Epithelial cell of prostate (primary cell): Measurements from ENCODE around the gene RPS14.
"Not testable (repeated sequence)": the region's sequence is repeated elsewhere in the genome, so short reads cannot be mapped to it uniquely, and the experiment has no call there.

Experiments
- DNase-seq: peaks from one replicate; pipeline ENCODE4 v3.0.0-alpha.2; 2011; ENCODE audit warnings: low read depth, low spot score
- H3K27ac ChIP-seq: fragments of 450-650 bp; 2 replicates; pipeline ENCODE4 v1.5.1; 2017; ENCODE audit warnings: mild to moderate bottlenecking

The RPS14 gene

GRCh38 chr5:150448334-150448733 lies 1.2 kb downstream of the RPS14 start:
- peak overlapping the region; percentile 92 for H3K27ac ChIP-seq
- no peak for DNase-seq

- DNase-seq, result no peak
- peak overlapping the region; percentile 92 for H3K27ac ChIP-seq
Measured at GRCh38 chr5:150447188-150447587, 2.4 kb downstream of the RPS14 start.

- H3K27ac ChIP-seq, result peak overlapping the region; percentile 92
Measured at GRCh38 chr5:150446583-150446982, 3.0 kb downstream of the RPS14 start.

GRCh38 chr5:150446088-150446487 lies 3.5 kb downstream of the RPS14 start:
- H3K27ac ChIP-seq, result peak overlapping the region; percentile 92

More at GRCh38 chr5:150446583-150446982, 3.0 kb downstream of the RPS14 start:
- no peak for DNase-seq

GRCh38 chr5:150444770-150445169 lies 4.8 kb downstream of the RPS14 start:
- H3K27ac ChIP-seq, result no peak overlapping the region
- DNase-seq, result no peak

More at GRCh38 chr5:150446088-150446487, 3.5 kb downstream of the RPS14 start:
- DNase-seq, result no peak

- DNase-seq, result no peak
- no peak overlapping the region for H3K27ac ChIP-seq
Measured at GRCh38 chr5:150443242-150444075, 6.1 kb downstream of the RPS14 start.

- peak overlapping the region; percentile 27 for H3K27ac ChIP-seq
- DNase-seq, result no peak
Measured at GRCh38 chr5:150442699-150443080, 6.8 kb downstream of the RPS14 start.

GRCh38 chr5:150441813-150442698 lies 7.5 kb downstream of the RPS14 start:
- peak overlapping the region; percentile 27 for H3K27ac ChIP-seq
- no peak for DNase-seq

GRCh38 chr5:150440948-150441812 lies 8.4 kb downstream of the RPS14 start:
- H3K27ac ChIP-seq, result peak overlapping the region; percentile 27
- DNase-seq, result no peak

- H3K27ac ChIP-seq, result no peak overlapping the region
- no peak for DNase-seq
Measured at GRCh38 chr5:150438873-150439546, 10.5 kb downstream of the RPS14 start.

- peak; percentile 49 for DNase-seq
- H3K27ac ChIP-seq, result no peak overlapping the region
Measured at GRCh38 chr5:150436141-150436680, 13.3 kb downstream of the RPS14 start.

- peak overlapping the region; percentile 37 for H3K27ac ChIP-seq
- peak; percentile 91 for DNase-seq
Measured at GRCh38 chr5:150434464-150434863, 15.1 kb downstream of the RPS14 start.

- DNase-seq, result no peak
- H3K27ac ChIP-seq, result no peak overlapping the region
Measured at GRCh38 chr5:150431574-150431973, 18.0 kb downstream of the RPS14 start.

- no peak overlapping the region for H3K27ac ChIP-seq
- no peak for DNase-seq
Measured at GRCh38 chr5:150431048-150431447, 18.5 kb downstream of the RPS14 start.

- DNase-seq, result no peak
Measured at GRCh38 chr5:150429410-150429873, 20.1 kb downstream of the RPS14 start.

GRCh38 chr5:150428978-150429377 lies 20.6 kb downstream of the RPS14 start:
- no peak overlapping the region for H3K27ac ChIP-seq
- DNase-seq, result no peak

More at GRCh38 chr5:150429410-150429873, 20.1 kb downstream of the RPS14 start:
- H3K27ac ChIP-seq, result no peak overlapping the region

- DNase-seq, result no peak
Measured at GRCh38 chr5:150428106-150428876, 21.2 kb downstream of the RPS14 start.

GRCh38 chr5:150426165-150426564 lies 23.4 kb downstream of the RPS14 start:
- not testable (repeated sequence) for H3K27ac ChIP-seq, DNase-seq

More at GRCh38 chr5:150428106-150428876, 21.2 kb downstream of the RPS14 start:
- no peak overlapping the region for H3K27ac ChIP-seq
